ENCODE results near the gene MED12L.

Gene MED12L

GRCh38 chr3:151305060-151305774 lies 219.8 kb downstream of the MED12L start:
- no peak for DNase-seq

- no peak for DNase-seq
Measured at GRCh38 chr3:151305775-151306151, 220.3 kb downstream of the MED12L start.

GRCh38 chr3:151306168-151306810 lies 220.8 kb downstream of the MED12L start:
- no peak for DNase-seq

GRCh38 chr3:151307131-151307530 lies 221.7 kb downstream of the MED12L start:
- DNase-seq: no peak

- no peak for DNase-seq
Measured at GRCh38 chr3:151307583-151308488, 222.4 kb downstream of the MED12L start.

GRCh38 chr3:151309566-151309965 lies 224.1 kb downstream of the MED12L start:
- no peak for DNase-seq

- DNase-seq: no peak
Measured at GRCh38 chr3:151312972-151313371, 227.5 kb downstream of the MED12L start.

GRCh38 chr3:151314137-151314536 lies 228.7 kb downstream of the MED12L start:
- no peak for DNase-seq

- no peak for DNase-seq
Measured at GRCh38 chr3:151314593-151314992, 229.1 kb downstream of the MED12L start.

GRCh38 chr3:151315136-151315535 lies 229.7 kb downstream of the MED12L start:
- no peak for DNase-seq

- no peak for DNase-seq
Measured at GRCh38 chr3:151315846-151316245, 230.4 kb downstream of the MED12L start.

- DNase-seq: no peak
Measured at GRCh38 chr3:151316267-151316991, 231.0 kb downstream of the MED12L start, which contains the start of gene GPR87. Gene GPR87, minus strand, starts transcription at chr3:151316820. Its CDS starts 16,720 bp downstream, at chr3:151300100.

- DNase-seq: no peak
Measured at GRCh38 chr3:151318313-151318712, 232.8 kb downstream of the MED12L start.

- no peak for DNase-seq
Measured at GRCh38 chr3:151318991-151319390, 233.5 kb downstream of the MED12L start.

- no peak for DNase-seq
Measured at GRCh38 chr3:151319628-151320027, 234.2 kb downstream of the MED12L start.

- DNase-seq: no peak
Measured at GRCh38 chr3:151320131-151320530, 234.7 kb downstream of the MED12L start.

- no peak for DNase-seq
Measured at GRCh38 chr3:151321526-151321925, 236.1 kb downstream of the MED12L start.

- no peak for DNase-seq
Measured at GRCh38 chr3:151322511-151322910, 237.0 kb downstream of the MED12L start.

- DNase-seq: no peak
Measured at GRCh38 chr3:151327571-151328198, 242.2 kb downstream of the MED12L start.

GRCh38 chr3:151328298-151328995 lies 243.0 kb downstream of the MED12L start:
- DNase-seq: no peak

GRCh38 chr3:151329363-151329762 lies 243.9 kb downstream of the MED12L start, which contains the start of gene P2RY13:
Gene P2RY13, minus strand, starts transcription at chr3:151329549. Its CDS starts 21 bp downstream, at chr3:151329528.
- DNase-seq: no peak

- DNase-seq: no peak
Measured at GRCh38 chr3:151330379-151330778, 244.9 kb downstream of the MED12L start.
